Measurements from ENCODE around the gene DIP2C.
"Not testable (repeated sequence)": the region's sequence is repeated elsewhere in the genome, so short reads cannot be mapped to it uniquely, and the experiment has no call there.

DIP2C gene

GRCh38 chr10:659688-660141 lies 29.8 kb downstream of the DIP2C start:
- DNase-seq: peak; percentile 71

GRCh38 chr10:657816-658350 lies 31.6 kb downstream of the DIP2C start:
- DNase-seq: not testable (repeated sequence)

DNA sequence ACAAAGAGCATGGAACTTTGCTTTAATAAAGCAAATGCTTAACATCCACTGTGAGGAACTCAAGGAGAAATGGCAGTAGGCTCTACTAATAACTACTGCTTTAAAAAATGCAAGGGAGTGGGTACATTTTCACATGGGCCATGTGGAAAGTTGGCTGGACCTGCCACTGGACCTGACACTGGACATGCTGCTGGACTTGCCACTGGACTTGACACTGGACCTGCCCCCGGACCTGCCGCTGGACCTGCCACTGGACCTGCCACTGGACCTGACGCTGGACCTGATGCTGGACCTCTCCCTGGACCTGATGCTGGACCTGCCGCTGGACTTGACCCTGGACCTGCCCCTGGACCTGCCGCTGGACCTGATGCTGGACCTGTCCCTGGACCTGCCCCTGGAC lies 32.6 kb downstream of the DIP2C start:
- DNase-seq: no peak

DNA sequence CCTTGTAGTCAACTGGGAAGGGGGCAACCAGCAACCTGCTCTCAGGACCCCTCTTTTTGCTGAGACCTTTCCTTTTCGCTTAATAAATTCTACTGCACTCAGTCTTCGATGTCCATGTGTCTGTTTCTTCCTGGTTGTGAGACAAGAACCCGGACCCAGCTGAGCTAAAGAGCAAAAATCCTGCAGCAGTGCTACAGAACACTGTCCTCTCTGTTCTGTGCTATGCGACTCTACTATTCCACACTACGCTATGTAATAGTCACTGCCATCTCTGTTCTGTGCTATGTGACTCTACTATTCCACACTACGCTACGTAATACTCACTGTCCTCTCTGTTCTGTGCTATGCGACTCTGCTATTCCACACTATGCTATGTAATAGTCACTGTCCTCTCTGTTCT lies 34.3 kb downstream of the DIP2C start:
- no peak for DNase-seq

DNA sequence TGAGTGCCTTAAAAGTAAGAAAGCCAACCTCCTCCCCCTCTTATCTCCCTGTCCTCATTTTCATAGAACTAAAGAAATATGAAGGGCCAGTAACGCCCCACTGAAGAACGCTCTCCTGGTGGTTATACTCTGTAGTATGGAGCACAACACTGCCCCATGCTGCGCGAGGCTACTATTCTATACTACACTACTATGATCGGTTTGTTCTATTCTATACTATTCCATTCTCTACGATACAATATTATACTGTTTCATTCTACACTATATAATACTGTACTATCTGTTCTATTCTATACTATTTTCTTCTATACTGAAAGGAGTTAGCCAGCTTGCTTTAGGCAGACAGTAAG lies 34.8 kb downstream of the DIP2C start:
- DNase-seq: no peak

DNA sequence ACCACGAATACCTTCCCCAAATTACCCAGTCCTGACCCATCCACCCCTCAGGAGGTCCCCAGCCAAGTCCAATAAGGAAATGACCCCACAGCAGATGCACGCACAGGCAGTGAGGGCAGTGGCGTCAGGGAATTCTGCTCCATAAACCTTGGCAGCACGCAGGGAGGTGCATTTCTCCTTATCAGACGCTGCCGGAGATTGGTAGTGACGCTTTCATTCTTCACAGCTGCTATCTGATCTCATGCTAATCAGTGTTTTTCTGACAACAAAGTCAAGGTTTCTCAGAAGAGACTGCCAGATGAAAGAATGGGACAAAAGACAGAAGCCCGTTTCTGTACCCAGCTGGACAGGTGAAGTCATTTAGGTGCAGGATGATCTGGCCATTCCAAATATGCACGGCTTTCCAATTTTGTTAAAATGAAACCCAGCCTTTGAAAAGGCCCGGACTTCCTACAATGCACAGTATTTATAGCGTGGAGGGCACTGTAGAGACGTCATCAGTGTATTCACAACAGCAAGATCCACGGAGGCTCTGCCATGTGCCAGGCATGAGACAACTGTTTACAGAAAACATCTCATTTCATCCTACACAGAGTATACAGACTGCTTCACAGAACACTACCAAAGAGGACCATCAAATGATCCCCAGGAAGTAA lies 35.3 kb downstream of the DIP2C start:
- no peak for DNase-seq

GRCh38 chr10:652832-653459 lies 36.5 kb downstream of the DIP2C start:
- DNase-seq: not testable (repeated sequence)

DNA sequence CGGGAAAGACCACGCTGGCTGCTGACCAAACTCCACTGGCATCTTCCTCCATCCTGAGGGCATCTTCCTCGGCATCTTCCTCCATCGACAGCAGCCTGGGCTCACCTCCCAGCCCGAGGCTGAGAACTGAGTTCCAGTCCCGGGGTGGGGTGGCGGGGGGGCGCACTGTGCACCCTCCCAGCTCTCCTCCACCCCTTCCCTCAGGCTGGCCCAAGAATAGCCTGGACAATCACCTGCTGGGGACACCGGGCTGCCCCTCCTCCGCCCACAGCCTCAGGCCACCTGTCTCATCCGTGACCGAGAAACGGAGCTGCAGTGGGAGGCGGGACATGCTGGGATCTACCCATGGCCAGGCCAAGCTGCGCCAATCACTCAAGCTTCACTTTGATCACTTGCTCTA lies 37.2 kb downstream of the DIP2C start:
- DNase-seq: no peak

- no peak for DNase-seq
These were observed 37.8 kb downstream of the DIP2C start for GRCh38 chr10:651692-652091.

DNA sequence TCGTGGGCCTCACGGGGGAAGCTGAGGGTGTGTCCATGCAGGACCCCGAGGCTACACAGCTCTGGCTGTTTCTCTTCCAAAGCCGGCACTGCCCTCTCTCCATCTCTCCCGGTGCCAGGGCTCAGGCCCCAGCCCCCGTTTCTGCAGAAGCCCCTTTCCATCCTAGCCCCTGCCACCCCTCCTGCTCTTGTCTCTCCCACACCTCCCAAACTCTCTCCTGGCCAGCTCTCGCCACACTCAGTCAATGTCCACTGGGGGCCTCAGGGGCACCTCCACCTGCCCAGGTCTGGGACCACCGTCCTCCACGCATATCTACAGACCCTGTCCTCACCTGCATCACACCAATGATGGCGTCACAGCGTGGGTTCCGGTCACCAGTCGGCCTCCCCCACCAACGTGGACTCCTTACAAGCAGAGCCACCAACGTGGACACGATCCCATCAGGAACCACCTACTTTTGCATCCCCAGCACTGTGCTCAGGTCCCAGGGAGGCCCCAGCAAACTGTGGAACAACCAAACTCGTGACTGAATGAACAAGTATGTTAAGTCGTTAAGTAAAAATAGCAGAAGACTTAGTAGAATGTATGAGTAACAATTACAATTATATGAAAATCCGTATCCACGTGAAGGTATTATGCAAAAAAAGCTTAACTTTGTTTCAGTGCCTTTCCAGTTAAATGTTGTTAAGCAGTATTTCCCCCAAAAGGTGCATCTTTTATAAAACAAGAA lies 38.4 kb downstream of the DIP2C start:
- peak; percentile 17 for DNase-seq

DNA sequence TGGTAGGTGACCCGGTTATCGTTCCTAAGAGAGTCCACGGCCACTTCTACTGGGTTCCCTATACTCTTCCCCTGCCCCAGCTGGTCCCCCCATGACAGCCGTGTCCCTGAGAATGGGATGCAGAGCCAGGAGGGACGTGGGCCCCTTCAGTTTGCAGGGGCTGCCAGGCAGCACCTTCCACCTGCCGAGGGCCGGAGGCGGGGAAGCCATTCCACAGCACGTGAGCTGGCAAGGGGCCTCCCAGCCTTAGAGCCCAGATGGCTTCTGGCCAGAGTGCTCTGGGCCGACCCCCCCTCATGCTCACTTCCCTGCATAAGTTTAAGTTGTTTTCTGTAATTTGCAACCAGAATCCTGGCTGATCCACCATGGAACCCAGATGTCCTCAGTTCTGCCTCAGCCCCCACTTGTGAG lies 39.0 kb downstream of the DIP2C start:
- no peak for DNase-seq

- DNase-seq: no peak
These were observed 39.5 kb downstream of the DIP2C start for GRCh38 chr10:649798-650440.

DNA sequence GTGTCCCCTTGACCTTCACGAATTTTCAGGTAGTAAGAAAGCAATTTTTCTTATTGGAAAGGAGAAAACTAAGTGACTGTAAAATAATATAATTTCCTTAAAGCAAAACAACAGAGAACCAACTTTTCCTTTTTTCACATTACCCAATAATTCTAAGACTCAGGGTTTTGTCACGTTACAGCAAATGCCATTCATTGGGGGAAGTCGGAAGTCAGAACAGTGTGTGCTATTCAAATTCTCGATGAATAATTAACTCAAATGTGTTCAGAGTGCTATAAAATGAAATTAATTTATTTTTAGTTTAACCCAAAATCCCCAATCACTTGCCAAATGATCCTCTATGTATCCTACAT lies 40.0 kb downstream of the DIP2C start:
- no peak for DNase-seq

DNA sequence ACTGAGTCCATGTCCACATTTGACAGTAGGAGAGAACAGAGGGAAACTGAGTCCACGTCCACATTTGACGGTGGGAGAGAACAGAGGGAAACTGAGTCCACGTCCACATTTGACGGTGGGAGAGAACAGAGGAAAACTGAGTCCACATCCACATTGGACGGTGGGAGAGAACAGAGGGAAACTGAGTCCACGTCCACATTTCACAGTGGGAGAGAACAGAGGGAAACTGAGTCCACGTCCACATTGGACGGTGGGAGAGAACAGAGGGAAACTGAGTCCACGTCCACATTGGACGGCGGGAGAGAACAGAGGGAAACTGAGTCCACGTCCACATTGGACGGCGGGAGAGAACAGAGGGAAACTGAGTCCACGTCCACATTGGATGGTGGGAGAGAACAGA lies 42.4 kb downstream of the DIP2C start:
- not testable (repeated sequence) for DNase-seq

DNA sequence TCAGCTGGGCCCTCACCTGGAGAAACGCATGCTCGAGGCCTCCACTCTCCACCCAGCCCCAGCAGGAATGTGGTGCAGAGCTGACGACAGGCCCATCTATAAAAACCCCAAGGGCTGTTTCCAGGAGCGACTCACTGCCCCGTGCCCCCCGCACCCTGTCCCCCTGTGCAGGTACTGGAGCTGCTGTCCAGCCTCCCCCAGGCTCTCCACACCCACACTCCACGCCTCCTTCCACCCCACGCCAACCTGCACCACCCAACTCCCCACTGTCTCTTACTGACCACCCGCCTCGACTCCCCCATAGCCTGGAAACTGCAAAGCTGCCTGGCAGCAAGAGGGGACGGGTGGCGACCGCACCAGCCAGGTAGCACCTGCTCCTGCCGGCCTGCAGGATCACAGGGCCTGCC lies 43.3 kb downstream of the DIP2C start:
- DNase-seq: no peak

DNA sequence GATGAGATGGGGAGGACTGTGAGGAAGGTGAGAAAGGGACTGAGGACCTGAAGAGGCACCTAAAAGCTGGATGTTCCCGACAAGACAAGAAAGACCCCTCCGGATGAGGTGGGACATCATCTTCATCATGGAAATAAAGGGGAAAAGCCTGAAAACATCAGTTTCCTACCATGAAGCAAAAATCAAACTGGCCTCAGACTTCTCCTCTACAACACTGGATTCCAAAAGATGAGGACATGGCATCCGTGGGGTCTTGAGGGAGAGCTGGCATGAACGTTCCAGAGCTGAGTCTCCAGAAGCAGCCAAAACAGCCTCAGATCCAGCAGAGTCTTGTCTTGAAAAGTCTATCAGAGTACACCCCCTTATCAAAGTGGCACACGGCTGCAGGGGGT lies 44.5 kb downstream of the DIP2C start:
- DNase-seq: no peak

GRCh38 chr10:644076-644942 lies 45.2 kb downstream of the DIP2C start:
- DNase-seq: no peak

DNA sequence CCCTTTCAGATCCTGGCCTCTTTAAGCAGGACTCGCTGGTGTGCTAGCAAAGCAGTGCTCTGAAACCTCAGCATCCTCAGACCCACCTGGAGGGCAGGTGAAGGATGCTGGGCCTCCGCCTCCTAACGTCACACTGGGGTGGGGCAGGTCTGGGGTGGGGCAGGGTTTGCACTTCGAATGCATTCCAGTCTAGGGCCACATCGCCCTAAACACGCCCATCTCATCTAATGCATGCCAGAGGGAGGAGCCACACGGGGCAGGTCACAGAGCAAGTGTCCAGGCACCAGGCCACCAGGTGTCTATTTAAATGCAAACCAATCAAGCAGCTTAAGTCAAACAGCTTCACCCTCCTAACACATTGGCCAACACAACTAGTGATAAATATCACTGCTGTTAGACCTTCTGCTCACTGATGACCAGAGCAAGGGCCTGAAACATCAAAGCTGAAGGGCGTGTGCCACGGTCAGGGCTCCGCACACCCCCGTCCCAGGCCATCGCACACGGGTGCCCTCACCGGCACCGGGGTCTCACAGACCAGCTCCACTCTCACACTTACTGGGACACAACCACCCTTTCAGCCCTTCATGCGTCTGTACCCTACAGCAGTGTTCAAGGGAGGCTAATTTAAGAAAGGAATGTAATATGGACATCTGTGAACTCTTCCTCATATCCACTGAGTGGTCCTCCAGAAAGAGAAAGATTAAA lies 47.1 kb downstream of the DIP2C start:
- no peak for DNase-seq

- DNase-seq: no peak
These were observed 48.1 kb downstream of the DIP2C start for GRCh38 chr10:641149-642010.

GRCh38 chr10:640673-641045 lies 48.8 kb downstream of the DIP2C start:
- DNase-seq: no peak
